GM18870 (cell line): Measurements from ENCODE around the gene OR13A1.
"Not testable (repeated sequence)": the region's sequence is repeated elsewhere in the genome, so short reads cannot be mapped to it uniquely, and the experiment has no call there.

Experiments
- ATAC-seq: cut with Tn5 transposase; IDR thresholded peaks from one replicate; pipeline ENCODE4 v1.9.1; 2021; ENCODE audit warnings: moderate library complexity; ENCODE audit not compliant: unreplicated experiment

The OR13A1 gene

GRCh38 chr10:45315508-45315907 lies at the start of gene OR13A1:
OR13A1 (minus strand) TSS chr10:45315608; CDS start chr10:45304422, 11,186 bp downstream.
- no peak for ATAC-seq

GRCh38 chr10:45361983-45362799 lies 46.8 kb upstream of the OR13A1 start:
- not testable (repeated sequence) for ATAC-seq

- not testable (repeated sequence) for ATAC-seq
Measured at GRCh38 chr10:45358961-45359360, 43.6 kb upstream of the OR13A1 start.

DNA sequence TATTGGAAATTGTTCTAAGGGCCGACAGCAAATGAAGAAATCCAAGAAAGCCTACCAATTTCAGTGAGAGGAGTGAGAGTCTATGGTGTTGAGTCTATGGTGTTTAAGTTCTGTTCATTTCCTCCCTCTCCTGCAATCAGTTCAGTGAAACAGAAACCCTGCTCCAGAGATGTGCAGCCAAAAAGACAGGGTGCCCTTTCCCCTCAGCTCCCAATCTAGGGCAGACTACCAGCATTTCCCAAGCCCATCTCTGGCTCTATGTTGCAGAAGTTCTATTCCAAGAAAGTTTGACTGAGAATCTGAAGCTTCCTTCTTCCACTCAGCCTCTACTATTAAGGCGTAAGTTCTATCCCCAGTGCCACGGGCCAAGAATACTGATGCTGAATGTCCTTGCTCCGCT lies 40.1 kb upstream of the OR13A1 start:
- no peak for ATAC-seq

DNA sequence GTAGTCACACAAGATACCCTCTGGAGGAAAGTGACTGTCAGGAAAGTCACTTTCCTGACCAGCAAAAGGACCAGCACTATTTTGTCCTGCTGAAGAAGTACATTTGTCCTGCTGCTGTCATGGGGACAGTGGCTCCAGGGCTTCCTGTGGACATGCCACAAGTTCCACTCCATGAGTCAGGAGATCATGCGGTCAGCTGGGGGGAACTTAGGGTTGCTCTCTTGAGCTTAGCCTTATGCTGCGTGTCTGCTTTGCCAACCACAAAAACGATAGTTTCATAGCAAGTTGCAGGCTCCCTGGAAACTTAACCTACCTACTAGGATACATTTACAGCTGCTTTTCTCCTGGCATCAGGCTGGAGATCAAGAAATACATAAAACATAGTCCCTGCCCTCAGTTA lies 38.9 kb upstream of the OR13A1 start:
- ATAC-seq = no peak

DNA sequence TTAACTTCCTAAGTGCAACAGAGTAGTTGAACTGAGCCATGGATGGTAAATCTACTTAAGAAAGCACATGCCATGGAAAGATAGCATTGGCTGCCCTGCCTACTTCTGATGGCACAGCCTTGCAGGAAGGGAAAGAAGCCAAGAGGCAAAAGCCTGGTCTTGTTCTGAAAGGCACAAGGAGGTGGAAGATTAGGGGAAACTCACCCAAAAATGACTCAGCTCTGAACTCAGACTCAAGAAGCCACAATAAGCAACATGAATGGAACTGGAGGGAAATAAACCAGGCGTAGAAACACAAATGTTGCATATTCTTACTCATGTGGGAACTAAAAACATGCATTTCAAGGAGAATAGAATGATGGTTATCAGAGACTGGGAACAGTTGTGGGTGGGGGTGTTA lies 37.8 kb upstream of the OR13A1 start:
- ATAC-seq = peak; percentile 76

- not testable (repeated sequence) for ATAC-seq
Measured at GRCh38 chr10:45348196-45348765, 32.9 kb upstream of the OR13A1 start.

DNA sequence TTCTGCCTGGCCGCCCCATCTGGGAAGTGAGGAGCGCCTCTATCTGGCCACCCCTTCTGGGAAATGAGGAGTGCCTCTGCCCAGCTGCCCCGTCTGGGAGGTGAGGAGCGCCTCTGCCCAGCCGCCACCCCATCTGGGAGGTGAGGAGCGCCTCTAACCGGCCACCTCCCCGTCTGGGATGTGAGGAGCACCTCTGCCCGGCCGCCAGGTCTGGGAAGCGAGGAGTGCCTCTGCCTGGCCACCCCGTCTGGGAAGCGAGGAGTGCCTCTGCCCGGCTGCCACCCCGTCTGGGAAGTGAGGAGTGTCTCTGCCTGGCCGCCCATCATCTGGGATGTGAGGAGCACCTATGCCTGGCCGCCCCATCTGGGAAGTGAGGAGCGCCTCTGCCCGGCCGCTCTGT lies 32.1 kb upstream of the OR13A1 start:
- not testable (repeated sequence) for ATAC-seq

GRCh38 chr10:45346652-45347335 lies 31.4 kb upstream of the OR13A1 start:
- ATAC-seq = not testable (repeated sequence)

GRCh38 chr10:45340420-45340819 lies 25.0 kb upstream of the OR13A1 start:
- not testable (repeated sequence) for ATAC-seq

DNA sequence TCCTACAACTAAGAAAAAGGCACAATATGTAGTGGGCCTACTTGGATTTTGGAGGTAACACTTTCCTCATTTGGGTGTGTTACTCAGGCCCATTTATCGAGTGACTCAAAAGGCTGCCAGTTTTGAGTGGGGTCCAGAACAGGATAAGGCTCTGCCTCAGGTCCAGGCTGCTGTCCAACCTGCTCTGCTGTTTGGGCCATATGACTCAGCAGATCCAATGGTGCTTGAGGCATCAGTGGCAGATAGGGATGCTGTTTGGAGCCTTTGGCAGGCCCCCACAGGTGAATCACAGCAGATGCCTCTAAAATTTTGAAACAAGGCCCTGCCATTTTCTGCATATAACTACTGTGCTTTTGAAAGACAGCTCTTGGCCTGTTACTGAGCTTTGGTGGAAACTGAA lies 24.5 kb upstream of the OR13A1 start:
- no peak for ATAC-seq

GRCh38 chr10:45331824-45332223 lies 16.4 kb upstream of the OR13A1 start:
- ATAC-seq = not testable (repeated sequence)

GRCh38 chr10:45326864-45327263 lies 11.5 kb upstream of the OR13A1 start:
- ATAC-seq = not testable (repeated sequence)

GRCh38 chr10:45325116-45325515 lies 9.7 kb upstream of the OR13A1 start:
- ATAC-seq = no peak

- no peak for ATAC-seq
Measured at GRCh38 chr10:45319702-45320101, 4.3 kb upstream of the OR13A1 start.

DNA sequence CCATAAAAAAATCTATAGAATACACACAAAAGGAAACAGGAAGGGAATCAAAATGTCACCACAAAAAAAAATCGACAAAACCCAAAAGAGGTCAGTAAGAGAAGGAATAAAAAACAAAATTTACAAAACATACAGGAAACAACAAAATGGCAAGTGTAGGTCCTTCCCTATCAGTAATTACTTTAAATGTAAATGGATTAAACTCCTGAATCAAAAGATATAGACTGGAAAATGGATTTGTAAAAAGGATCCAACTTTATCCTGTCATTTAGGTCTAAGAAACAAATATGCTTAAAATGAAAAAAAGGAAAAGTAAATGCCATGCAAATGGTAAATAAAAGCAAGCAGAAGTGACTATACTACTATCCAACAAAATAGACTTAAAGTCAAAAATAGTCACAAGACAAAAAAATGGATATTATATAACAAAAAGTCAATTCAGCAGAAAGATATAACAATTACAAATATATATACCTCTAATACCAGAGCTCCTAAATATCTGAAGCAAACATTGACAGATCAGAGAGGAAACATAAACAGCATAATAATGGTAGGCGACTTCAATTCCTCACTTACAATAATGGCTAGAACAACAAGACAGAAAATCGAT lies 2.0 kb downstream of the OR13A1 start:
- no peak for ATAC-seq

DNA sequence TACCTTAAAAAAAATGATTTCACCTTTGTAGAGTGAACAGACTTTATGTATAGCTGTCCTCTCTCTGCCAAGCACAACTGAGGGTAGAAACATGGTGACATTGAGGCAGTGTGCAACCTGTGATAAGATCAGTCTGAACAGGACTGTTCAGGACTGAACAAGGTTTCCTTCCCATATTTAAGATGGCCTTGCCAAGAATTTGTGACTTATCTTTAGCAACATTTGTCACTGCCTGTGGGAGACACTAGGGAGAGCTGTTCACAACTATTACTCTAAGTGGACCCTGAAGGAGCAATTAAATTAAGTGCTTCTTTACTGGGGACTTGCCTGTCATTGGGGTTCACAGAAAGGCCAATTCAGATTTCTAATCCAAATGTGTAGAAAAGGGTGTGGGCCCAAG lies 6.7 kb downstream of the OR13A1 start:
- ATAC-seq = no peak

DNA sequence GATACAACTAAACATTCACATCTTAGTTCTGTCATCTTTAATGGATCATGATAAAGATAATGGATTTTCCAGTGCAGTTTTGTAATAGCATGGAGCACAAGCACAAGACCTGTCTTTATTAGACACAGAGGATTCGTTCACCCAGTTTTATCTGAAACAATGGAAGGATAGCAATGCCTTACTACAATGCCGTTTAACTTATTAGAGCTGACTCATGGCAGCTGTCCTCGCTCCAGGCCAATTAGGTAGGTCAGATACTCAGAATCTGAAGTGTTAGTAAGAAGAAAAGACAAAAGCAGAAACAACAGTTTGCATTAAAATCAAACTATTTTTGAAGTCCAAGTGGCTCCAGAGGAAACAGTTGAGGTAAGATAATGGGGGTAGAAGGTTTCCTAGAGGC lies 12.8 kb downstream of the OR13A1 start:
- no peak for ATAC-seq

DNA sequence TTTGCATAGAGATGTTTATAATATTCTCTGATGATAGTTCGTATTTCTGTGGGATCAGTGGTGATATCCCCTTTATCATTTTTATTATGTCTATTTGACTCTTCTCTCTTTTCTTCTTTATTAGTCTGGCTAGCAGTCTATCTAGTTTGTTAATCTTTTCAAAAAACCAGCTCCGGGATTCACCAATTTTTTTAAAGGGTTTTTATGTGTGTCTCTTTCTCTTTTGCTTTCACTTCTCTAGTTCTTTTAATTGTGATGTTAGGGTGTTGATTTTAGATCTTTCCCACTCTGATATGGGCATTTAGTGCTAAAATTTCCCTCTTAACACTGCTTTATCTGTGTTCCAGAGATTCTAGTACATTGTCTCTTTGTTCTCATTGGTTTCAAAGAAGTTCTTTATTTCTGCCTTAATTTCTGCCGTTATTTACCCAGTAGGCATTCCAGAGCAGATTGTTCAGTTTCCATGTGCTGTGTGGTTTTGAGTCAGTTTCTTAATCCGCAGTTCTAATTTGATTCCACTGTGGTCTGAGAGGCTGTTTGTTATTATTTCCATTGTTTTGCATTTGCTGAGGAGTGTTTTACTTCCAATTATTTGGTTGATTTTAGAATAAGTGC lies 17.0 kb downstream of the OR13A1 start:
- ATAC-seq = not testable (repeated sequence)

DNA sequence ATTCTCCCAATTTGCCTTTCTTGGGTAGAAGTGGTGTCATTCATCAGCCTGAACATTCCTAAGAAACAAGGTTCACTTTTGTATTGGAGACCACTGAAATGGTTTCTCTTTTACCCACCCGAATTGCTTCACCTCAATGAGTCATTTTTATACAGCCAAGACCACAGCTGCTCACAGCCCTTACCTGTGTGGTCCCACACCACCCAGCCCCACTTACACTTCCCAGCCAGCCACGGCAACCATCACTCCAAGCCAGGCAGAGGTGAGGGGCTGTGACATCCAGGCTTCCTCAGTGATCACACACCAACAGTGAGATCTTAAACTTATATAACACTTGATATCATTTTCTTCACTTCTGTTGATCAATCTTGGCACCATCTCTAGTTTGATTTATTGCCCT lies 20.7 kb downstream of the OR13A1 start:
- no peak for ATAC-seq

DNA sequence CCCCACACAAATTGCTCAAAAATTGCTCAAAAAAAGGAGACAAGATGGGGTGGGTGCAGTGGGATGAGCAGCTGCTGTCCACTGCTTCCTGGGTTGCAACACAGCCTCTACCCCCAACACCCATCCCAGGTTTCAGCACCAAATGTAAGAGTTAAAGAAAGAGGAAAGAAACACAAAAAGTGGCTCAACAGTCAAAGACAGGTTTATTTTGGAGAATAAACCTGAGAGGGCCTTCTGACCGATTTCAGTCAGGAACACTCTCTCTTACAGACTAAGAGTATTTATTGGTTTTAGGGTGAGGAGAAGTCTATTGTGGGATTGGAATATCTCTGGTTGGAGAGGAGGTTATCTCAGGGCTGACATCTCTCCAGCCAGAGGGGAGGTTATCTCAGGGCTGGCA lies 28.4 kb downstream of the OR13A1 start:
- ATAC-seq = no peak
